ENCODE results near the gene CEP72.

DNA sequence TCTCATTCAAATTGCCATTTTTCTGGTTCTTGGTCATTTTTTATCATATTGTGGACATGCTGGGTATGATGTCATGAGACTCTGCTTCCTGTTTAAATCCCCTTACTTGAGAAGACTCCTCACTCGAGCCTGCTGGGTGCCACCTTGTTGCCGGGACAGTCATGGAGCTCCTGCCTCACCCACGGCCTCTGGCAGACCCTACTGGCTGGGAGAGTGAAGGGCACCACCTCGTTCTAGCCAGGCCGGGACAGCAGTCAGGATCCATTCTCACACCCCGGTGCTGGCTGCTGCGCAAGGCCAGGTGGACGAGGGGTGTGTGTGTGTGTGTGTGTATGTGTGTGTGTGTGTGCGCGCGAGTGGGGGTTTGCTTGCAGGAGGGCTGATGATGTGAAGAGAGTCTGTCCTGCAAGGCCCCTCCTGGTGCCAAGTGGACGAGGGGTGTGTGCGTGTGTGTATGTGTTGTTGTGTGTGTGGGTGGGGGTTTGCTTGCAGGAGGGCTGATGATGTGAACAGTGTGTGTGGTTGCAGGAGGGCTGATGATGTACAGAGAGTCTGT lies 4.4 kb downstream of the CEP72 start:
- TF ChIP-seq POLR2A (IDR thresholded peaks at IDR 0.05) (no peak), EP300 (IDR thresholded peaks at IDR 0.05) (no peak), POLR2AphosphoS5 (IDR thresholded peaks at IDR 0.05) (no peak)
- TF ChIP-seq, protein P1, sequence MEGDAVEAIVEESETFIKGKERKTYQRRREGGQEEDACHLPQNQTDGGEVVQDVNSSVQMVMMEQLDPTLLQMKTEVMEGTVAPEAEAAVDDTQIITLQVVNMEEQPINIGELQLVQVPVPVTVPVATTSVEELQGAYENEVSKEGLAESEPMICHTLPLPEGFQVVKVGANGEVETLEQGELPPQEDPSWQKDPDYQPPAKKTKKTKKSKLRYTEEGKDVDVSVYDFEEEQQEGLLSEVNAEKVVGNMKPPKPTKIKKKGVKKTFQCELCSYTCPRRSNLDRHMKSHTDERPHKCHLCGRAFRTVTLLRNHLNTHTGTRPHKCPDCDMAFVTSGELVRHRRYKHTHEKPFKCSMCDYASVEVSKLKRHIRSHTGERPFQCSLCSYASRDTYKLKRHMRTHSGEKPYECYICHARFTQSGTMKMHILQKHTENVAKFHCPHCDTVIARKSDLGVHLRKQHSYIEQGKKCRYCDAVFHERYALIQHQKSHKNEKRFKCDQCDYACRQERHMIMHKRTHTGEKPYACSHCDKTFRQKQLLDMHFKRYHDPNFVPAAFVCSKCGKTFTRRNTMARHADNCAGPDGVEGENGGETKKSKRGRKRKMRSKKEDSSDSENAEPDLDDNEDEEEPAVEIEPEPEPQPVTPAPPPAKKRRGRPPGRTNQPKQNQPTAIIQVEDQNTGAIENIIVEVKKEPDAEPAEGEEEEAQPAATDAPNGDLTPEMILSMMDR (IDR thresholded peaks at IDR 0.05), result no peak
